ENCODE data around the gene NHSL2.

- TF ChIP-seq CTCF (IDR thresholded peaks at IDR 0.05) (peak; percentile 47 to 55 (median 48)), EP300 (IDR thresholded peaks at IDR 0.05) (no peak), POLR2A (IDR thresholded peaks at IDR 0.05; ENCODE audit: low read depth) (no peak)
Observed at GRCh38 chrX:71998836-71999509, 88.3 kb downstream of the NHSL2 start.

Measured in esophagus muscularis mucosa (tissue), 4 donors.